Endothelial cell of umbilical vein (primary cell): ENCODE data around the gene PPP1CA. TPM values are rescaled to one million over a fixed set of nuclear protein-coding genes. Genes with fewer than 3 reads are reported as not detected.

Experiments
- BruUV-seq: library from RNA; stranded (reverse); fragments of 400-500 nt; replicated peaks from 2 replicates; lab custom pipeline; 2021; lab: Mats Ljungman, UMichigan
- CTCF ChIA-PET: fragments of 300-600, 350-600 bp; sonication (Branson Sonifier 250); formaldehyde crosslinking; loops from one replicate; lab custom pipeline; 2021; ENCODE audit warnings: antibody characterized with exemption, inconsistent platforms; lab: Charles Lee
- POLR2A ChIA-PET: fragments of 300-600, 350-600 bp; sonication (Branson Sonifier 250); formaldehyde crosslinking; loops from one replicate; lab custom pipeline; 2021; ENCODE audit warnings: antibody characterized with exemption, inconsistent platforms; lab: Charles Lee
- DNase-seq: peaks from one replicate; pipeline ENCODE4 v3.0.0-alpha.2; 2011; ENCODE audit warnings: low read depth, low spot score
- FAIRE-seq: peaks from 2 replicates; lab custom pipeline; 2011; peaks lifted over from hg19 to GRCh38; lab: Jason Lieb, UNC
- H2AFZ ChIP-seq: 2 replicates; pipeline ENCODE4 v1.6.0; 2012; ENCODE audit warnings: low read depth, low read length, control low read depth, inconsistent platforms
- H3K27ac ChIP-seq: 2 replicates; pipeline ENCODE4 v1.5.1; 2011; ENCODE audit warnings: low read depth, mild to moderate bottlenecking, control low read depth, low read length, moderate library complexity; ENCODE audit not compliant: insufficient read depth
- H3K27me3 ChIP-seq, 2 experiments: 2 replicates each; pipeline versions ENCODE4 v1.6.0 to v1.6.1; 2011; ENCODE audit warnings: low read length in 2 of 2, mixed read lengths in 1 of 2; ENCODE audit not compliant: control insufficient read depth in 2 of 2, insufficient read depth in 2 of 2
- H3K36me3 ChIP-seq, 2 experiments: 2 replicates in 1 of 2; 3 replicates in 1 of 2; pipeline ENCODE4 v1.5.1; 2011; ENCODE audit warnings: low read length in 2 of 2, mild to moderate bottlenecking in 1 of 2, moderate library complexity in 1 of 2; ENCODE audit not compliant: control insufficient read depth in 2 of 2, insufficient read depth in 2 of 2; ENCODE audit errors: extremely low read depth in 1 of 2
- H3K4me1 ChIP-seq: 3 replicates; pipeline ENCODE4 v1.5.1; 2011; ENCODE audit warnings: mild to moderate bottlenecking, low read length; ENCODE audit not compliant: control insufficient read depth, insufficient read depth; ENCODE audit errors: extremely low read depth
- H3K4me2 ChIP-seq: 2 replicates; pipeline ENCODE4 v1.6.1; 2011; ENCODE audit warnings: low read length, control low read depth, mixed read lengths; ENCODE audit not compliant: insufficient read depth
- H3K4me3 ChIP-seq, 3 experiments: fragments of 200-600 bp in 1 of 3; sonication (generic), shearing (Covaris generic) in 1 of 3; replicated peaks in 1 of 3; 2 replicates each; pipeline ENCODE4 v1.5.1; 2011 to 2016; ENCODE audit warnings: control low read depth in 3 of 3, low read length in 3 of 3, mild to moderate bottlenecking in 2 of 3, inconsistent platforms in 1 of 3, low read depth in 1 of 3, moderate library complexity in 1 of 3; ENCODE audit not compliant: insufficient read depth in 1 of 3
- H3K79me2 ChIP-seq: 2 replicates; pipeline ENCODE4 v1.6.0; 2012; ENCODE audit warnings: low read length, inconsistent platforms; ENCODE audit not compliant: control insufficient read depth, insufficient read depth
- H3K9ac ChIP-seq: replicated peaks from 2 replicates; pipeline ENCODE3; 2011; ENCODE audit warnings: low read length, control low read depth; ENCODE audit not compliant: insufficient read depth; ENCODE audit errors: extremely low read depth
- H3K9me1 ChIP-seq: replicated peaks from 3 replicates; pipeline ENCODE4 v1.6.0; 2011; ENCODE audit warnings: mild to moderate bottlenecking, low read length; ENCODE audit not compliant: control insufficient read depth, insufficient read depth; ENCODE audit errors: extremely low read depth
- H3K9me3 ChIP-seq: replicated peaks from 2 replicates; pipeline ENCODE4 v1.5.1; 2012; ENCODE audit warnings: low read length, inconsistent platforms; ENCODE audit not compliant: control insufficient read depth, insufficient read depth
- H4K20me1 ChIP-seq: replicated peaks from 2 replicates; pipeline ENCODE3; 2011; ENCODE audit warnings: mild to moderate bottlenecking, low read length; ENCODE audit not compliant: control insufficient read depth, insufficient read depth; ENCODE audit errors: extremely low read depth
- EZH2 ChIP-seq: IDR thresholded peaks from 2 replicates; pipeline ENCODE4 v1.6.1; 2012; ENCODE audit warnings: borderline replicate concordance, low read depth, mild to moderate bottlenecking, moderate library complexity, low read length, inconsistent platforms; ENCODE audit not compliant: severe bottlenecking
- FOS ChIP-seq: IDR thresholded peaks from 2 replicates; pipeline ENCODE4 v1.6.1; 2011; ENCODE audit warnings: mild to moderate bottlenecking, low read length, moderate library complexity, borderline replicate concordance; ENCODE audit not compliant: insufficient read depth
- GATA2 ChIP-seq: IDR thresholded peaks from 2 replicates; pipeline ENCODE4 v1.7.0; 2011; ENCODE audit warnings: low read depth, mild to moderate bottlenecking, moderate library complexity, mixed read lengths, low read length; ENCODE audit not compliant: insufficient read length, insufficient read depth
- JUN ChIP-seq: IDR thresholded peaks from 2 replicates; pipeline ENCODE4 v1.6.1; 2011; ENCODE audit warnings: borderline replicate concordance, low read depth; ENCODE audit not compliant: insufficient read length, insufficient read depth
- MYC ChIP-seq: IDR thresholded peaks from one replicate; pipeline ENCODE4 v1.6.1; 2011; ENCODE audit warnings: mild to moderate bottlenecking, low read depth, low read length
- POLR2A ChIP-seq: IDR thresholded peaks from 2 replicates; pipeline ENCODE4 v1.6.1; 2012; ENCODE audit warnings: low read depth, mild to moderate bottlenecking, control low read depth, low read length
- POLR2AphosphoS5 ChIP-seq: IDR thresholded peaks from 2 replicates; pipeline ENCODE4 v1.6.1; 2012; ENCODE audit warnings: low read depth, mild to moderate bottlenecking, control low read depth, low read length, moderate library complexity; ENCODE audit not compliant: insufficient read depth
- dilution Hi-C: fragments of 300-500 bp; cut with MboI; formaldehyde crosslinking; loops from one replicate; pipeline ENCODE4 v1.15.0; 2019; ENCODE audit warnings: low sequenced_read_pairs; ENCODE audit not compliant: extremely low pct_ligation_motif_present
- intact Hi-C: fragments of 100-400 bp; cut with micrococcal nuclease; formaldehyde crosslinking; loops from one replicate; pipeline ENCODE4 v1.10.0; 2022
- polyA plus RNA-seq, 4 experiments: library from polyadenylated mRNA; depleted of rRNA in 3 of 4; stranded (reverse) in 3 of 4; unstranded in 1 of 4; fragments of >200 nt; gene quantifications; 2 replicates each; pipeline versions ENCODE4 v1.2.1 to v1.2.3, GENCODE V29; 2011 to 2012; ENCODE audit warnings: missing spikeins in 1 of 4
- total RNA-seq: library from RNA; stranded (reverse); gene quantifications from 2 replicates; pipeline ENCODE4 v1.2.3, GENCODE V29; 2021
- TF ChIP-seq, protein P1 (sequence below): IDR thresholded peaks from 2 replicates; pipeline ENCODE4 v1.6.1; 2011; ENCODE audit not compliant: insufficient read depth, insufficient read length
- TF ChIP-seq, protein P2 (sequence below), 2 donors: IDR thresholded peaks; 1 replicate in 1 of 2; 2 replicates in 1 of 2; pipeline ENCODE4 v1.5.1; 2011; ENCODE audit warnings: low read length in 2 of 2, mild to moderate bottlenecking in 2 of 2, moderate library complexity in 2 of 2, control low read depth in 1 of 2, inconsistent platforms in 1 of 2, low read depth in 1 of 2; ENCODE audit not compliant: insufficient read depth in 1 of 2; ENCODE audit errors: extremely low read depth in 1 of 2

The PPP1CA gene
- total and polyA plus RNA-seq, 2 donors (not counting 3 experiments of a cell fraction or from before 2014, with no cell fraction given), result 192 to 419 TPM

DNA sequence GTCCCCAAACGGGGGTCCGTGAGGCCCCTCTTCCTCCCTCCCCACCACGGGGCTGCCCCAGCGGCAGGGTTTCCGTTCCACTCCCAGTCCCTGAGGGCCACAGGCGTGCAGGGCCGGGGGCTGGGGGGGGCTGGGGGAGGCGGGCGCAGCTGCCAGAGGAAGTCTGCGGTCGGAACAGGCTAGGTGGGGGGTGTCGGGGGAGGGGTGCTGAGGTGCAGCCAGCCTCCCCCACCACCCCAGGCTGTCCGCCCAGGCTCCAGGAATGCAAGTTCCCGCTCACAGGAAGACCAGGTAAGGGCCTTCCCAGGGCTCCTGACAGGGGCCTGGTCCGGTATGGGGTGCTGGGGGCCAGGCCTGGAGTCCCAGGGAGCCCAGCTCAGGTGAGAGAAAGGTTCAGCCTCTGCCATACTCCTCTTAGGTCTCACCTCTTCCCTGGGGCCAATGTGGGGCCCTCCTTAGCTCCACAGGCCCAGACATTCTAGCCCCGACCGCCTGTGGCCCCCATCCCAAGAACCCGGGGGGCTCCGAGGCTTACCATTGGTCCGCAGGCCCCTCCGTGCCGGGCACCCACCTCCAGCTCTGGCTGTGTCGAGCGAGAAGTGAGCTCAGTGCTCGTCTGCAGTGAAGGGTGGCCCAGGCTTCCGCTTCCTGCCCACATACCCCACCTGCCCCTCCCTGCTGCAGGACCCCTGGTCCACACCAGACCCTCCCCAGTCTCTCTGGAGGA lies 35.6 kb upstream of the PPP1CA start, which contains the start of gene PTPRCAP:
TSS of gene PTPRCAP (minus strand) at position 601 of the 727 bp plus-strand sequence. CDS start at position 538, 63 bp downstream.
- Histone ChIP-seq H3K27ac (no peak within 1 kb of the TSS), H3K36me3 (peaks cover 0 to 45% of the 10 kb centered on the region in 2 experiments), H3K4me1 (peaks cover under 1% of the 10 kb centered on the region), H4K20me1 (no peaks in the 10 kb centered on the region), H3K4me2 (no peak within 1 kb of the TSS), H3K27me3 (no peaks in the 10 kb centered on the region), H3K79me2 (peaks cover 3% of the 10 kb centered on the region), H3K9ac (no peak within 1 kb of the TSS), H3K4me3 (no peak within 1 kb of the TSS), H3K9me3 (no peaks in the 10 kb centered on the region), H2AFZ (no peak within 1 kb of the TSS), H3K9me1 (no peaks in the 10 kb centered on the region)
- no TSS peak for BruUV-seq
- FAIRE-seq (no peak), DNase-seq (no peak)
- dilution Hi-C loops (no loop called here), intact Hi-C loops (no loop called here)
- POLR2A ChIA-PET, result no interaction called here
- CTCF ChIA-PET, result interaction anchor here (1.6 kb wide), 1 partner anchor 36 kb away, joined by 9 read pairs; the partner anchor contains the start of gene PPP1CA
- no peak for TF ChIP-seq EZH2

DNA sequence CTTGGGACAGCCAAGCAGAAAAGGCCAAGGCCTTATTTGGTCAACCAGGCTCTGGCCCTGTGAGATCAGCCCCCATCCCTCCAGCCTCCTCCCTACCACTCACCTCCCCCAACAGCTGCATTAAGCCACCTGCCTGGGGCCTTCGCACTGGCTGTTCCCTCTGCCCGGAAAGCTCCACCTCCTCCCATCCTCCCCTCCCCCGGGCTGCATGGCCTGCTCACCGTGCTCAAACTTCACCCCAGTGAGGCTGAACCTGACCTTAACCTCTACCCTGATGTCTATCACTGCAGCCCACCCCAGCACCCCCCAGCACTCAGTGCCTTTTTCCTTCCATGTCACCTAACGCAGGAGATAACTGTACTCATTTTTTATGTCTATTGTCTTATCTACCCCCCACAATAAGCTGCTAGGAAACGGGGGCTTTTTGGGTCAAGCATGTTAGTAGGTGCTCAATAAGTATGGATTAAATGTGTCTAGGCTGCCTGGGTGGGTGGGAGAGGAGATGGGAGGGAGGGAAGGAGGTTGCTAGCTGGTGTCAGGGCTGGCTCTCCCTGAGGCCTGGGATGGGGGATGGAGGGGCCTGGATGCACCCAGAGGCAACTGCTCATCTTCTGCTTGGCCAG lies 34.9 kb upstream of the PPP1CA start:
- no peak overlapping the region for H3K4me2 ChIP-seq
- no peaks in the 10 kb centered on the region for H4K20me1 ChIP-seq
- H3K4me1 ChIP-seq, result no peaks in the 10 kb centered on the region
- FAIRE-seq (no peak), DNase-seq (no peak)
- no peaks in the 10 kb centered on the region for H3K9me1 ChIP-seq
- no TSS peak for BruUV-seq
- H3K27me3 ChIP-seq, result no peaks in the 10 kb centered on the region
- H3K9ac ChIP-seq, result no peak overlapping the region
- dilution Hi-C loops (no loop called here), intact Hi-C loops (loop anchor here (1.0 kb wide), 1 partner anchor 34 kb away; no protein-coding TSS in a partner anchor)
- ChIA-PET POLR2A (interaction anchor here (0.6 kb wide), 1 partner anchor 24 kb away, joined by 6 read pairs; no protein-coding TSS in a partner anchor), CTCF (interaction anchor here (1.6 kb wide), 1 partner anchor 35 kb away, joined by 9 read pairs; the partner anchor contains the start of gene PPP1CA)
- peaks cover 0 to 46% of the 10 kb centered on the region in 2 experiments for H3K36me3 ChIP-seq
- H3K27ac ChIP-seq, result no peak overlapping the region
- TF ChIP-seq JUN, result no peak
- TF ChIP-seq GATA2, result no peak
- no peak for TF ChIP-seq EZH2
- TF ChIP-seq FOS, result no peak
- TF ChIP-seq, protein P1, sequence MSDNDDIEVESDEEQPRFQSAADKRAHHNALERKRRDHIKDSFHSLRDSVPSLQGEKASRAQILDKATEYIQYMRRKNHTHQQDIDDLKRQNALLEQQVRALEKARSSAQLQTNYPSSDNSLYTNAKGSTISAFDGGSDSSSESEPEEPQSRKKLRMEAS, result no peak
- TF ChIP-seq MYC, result no peak
- TF ChIP-seq, protein P2, sequence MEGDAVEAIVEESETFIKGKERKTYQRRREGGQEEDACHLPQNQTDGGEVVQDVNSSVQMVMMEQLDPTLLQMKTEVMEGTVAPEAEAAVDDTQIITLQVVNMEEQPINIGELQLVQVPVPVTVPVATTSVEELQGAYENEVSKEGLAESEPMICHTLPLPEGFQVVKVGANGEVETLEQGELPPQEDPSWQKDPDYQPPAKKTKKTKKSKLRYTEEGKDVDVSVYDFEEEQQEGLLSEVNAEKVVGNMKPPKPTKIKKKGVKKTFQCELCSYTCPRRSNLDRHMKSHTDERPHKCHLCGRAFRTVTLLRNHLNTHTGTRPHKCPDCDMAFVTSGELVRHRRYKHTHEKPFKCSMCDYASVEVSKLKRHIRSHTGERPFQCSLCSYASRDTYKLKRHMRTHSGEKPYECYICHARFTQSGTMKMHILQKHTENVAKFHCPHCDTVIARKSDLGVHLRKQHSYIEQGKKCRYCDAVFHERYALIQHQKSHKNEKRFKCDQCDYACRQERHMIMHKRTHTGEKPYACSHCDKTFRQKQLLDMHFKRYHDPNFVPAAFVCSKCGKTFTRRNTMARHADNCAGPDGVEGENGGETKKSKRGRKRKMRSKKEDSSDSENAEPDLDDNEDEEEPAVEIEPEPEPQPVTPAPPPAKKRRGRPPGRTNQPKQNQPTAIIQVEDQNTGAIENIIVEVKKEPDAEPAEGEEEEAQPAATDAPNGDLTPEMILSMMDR (IDR thresholded peaks at IDR 0.05; ENCODE audit: extremely low read depth in 1 of 2, insufficient read depth in 1 of 2, low read depth in 1 of 2, low read length in 2 of 2), result no peak
- no peak for TF ChIP-seq POLR2A
- no peak for TF ChIP-seq POLR2AphosphoS5
- no peak overlapping the region for H3K4me3 ChIP-seq
- H2AFZ ChIP-seq, result no peak overlapping the region
- no peaks in the 10 kb centered on the region for H3K79me2 ChIP-seq
- H3K9me3 ChIP-seq, result no peaks in the 10 kb centered on the region
